ENCODE results near the gene TMEM92. TPM values are rescaled to one million over a fixed set of nuclear protein-coding genes. Genes with fewer than 3 reads are reported as not detected.

Gene TMEM92
- total RNA-seq, 1 donor from 2014 or later, result 1.8 TPM

DNA sequence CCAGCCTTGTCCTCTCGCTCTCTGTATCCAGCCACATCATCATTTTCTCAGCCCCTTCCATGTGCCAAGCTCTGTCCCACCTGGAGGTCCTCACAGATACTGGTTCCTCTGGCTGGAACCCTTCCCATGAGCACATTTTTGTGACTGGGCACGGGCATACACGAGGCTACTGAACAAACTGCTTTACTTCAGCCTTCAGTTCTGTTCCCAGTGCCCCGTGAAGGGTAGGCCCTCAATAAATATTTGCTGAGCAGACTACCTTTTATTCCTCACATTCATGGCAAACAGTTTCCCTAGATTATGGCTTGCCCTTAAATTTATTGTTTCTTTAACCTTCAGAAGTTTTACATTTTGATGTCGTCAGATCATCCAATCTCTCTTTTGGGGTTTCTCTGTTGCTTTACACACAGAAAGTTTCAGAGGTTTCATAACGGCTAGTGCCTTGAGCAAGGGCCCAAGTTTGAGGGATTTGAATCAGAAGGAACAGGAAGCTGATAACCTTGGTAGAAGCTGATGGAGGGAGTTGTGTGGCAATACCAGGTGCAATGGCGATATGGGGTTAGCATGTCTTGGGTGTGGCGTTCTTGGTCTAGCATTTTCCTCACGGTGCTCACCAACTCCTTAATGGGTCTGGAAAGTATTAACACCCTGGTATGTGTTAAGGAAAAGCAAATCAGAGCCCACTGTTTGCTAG lies 27.8 kb downstream of the TMEM92 start:
- Histone ChIP-seq H3K9me3 (ENCODE audit: low read depth) (no peaks in the 10 kb centered on the region), H3K4me1 (no peaks in the 10 kb centered on the region), H3K36me3 (no peaks in the 10 kb centered on the region), H3K79me2 (ENCODE audit: low read depth) (no peaks in the 10 kb centered on the region), H3K27me3 (no peaks in the 10 kb centered on the region), H3K27ac (no peak overlapping the region), H3K4me3 (no peak overlapping the region), H2AFZ (replicated peaks) (no peak overlapping the region), H3K4me2 (no peak overlapping the region), H3F3A (ENCODE audit: low read depth) (peaks cover 4% of the 10 kb centered on the region), H4K20me1 (ENCODE audit: low read depth) (no peaks in the 10 kb centered on the region), H3K9ac (no peak overlapping the region)
- DNase-seq (ENCODE audit: low spot score), result no peak
- H3K36me3 Mint-ChIP-seq, result no peaks in the 10 kb centered on the region
- H3K4me3 Mint-ChIP-seq, result no peak overlapping the region
- H3K4me1 Mint-ChIP-seq, result peaks cover 19% of the 10 kb centered on the region
- no peak overlapping the region for H3K27ac Mint-ChIP-seq
- TF ChIP-seq EZH2phosphoT487 (IDR thresholded peaks at IDR 0.05), result no peak
- TF ChIP-seq, protein P1, sequence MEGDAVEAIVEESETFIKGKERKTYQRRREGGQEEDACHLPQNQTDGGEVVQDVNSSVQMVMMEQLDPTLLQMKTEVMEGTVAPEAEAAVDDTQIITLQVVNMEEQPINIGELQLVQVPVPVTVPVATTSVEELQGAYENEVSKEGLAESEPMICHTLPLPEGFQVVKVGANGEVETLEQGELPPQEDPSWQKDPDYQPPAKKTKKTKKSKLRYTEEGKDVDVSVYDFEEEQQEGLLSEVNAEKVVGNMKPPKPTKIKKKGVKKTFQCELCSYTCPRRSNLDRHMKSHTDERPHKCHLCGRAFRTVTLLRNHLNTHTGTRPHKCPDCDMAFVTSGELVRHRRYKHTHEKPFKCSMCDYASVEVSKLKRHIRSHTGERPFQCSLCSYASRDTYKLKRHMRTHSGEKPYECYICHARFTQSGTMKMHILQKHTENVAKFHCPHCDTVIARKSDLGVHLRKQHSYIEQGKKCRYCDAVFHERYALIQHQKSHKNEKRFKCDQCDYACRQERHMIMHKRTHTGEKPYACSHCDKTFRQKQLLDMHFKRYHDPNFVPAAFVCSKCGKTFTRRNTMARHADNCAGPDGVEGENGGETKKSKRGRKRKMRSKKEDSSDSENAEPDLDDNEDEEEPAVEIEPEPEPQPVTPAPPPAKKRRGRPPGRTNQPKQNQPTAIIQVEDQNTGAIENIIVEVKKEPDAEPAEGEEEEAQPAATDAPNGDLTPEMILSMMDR (IDR thresholded peaks at IDR 0.05), result no peak
- TF ChIP-seq EZH2 (IDR thresholded peaks at IDR 0.05), result no peak
- H3K9me3 Mint-ChIP-seq, result no peaks in the 10 kb centered on the region
- peaks cover 9% of the 10 kb centered on the region for H3K27me3 Mint-ChIP-seq (ENCODE audit: insufficient read depth, low read depth)

DNA sequence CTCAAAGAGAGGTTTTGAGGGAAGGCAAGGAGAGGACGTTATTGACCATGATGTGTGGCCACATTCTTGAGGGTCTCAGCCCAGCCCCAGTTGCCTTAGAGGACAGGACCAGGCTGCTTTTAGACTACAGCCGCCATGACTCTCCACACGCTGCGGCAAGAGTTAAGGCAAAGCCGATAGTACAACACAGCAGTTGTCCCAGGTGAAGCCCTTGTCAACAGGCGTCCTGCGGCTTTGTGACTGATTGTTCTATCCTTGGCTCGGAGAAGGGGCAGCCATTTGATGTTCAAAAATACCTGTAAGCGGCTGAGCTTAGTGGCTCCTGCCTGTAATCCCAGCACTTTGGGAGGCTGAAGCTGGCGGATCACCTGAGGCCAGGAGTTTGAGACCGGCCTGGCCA lies 28.8 kb downstream of the TMEM92 start:
- no peak overlapping the region for H3K4me3 ChIP-seq
- no peak overlapping the region for H2AFZ ChIP-seq (replicated peaks)
- H3K27me3 Mint-ChIP-seq (ENCODE audit: insufficient read depth, low read depth), result peaks cover 9% of the 10 kb centered on the region
- H3K9me3 ChIP-seq (ENCODE audit: low read depth), result no peaks in the 10 kb centered on the region
- no peaks in the 10 kb centered on the region for H3K27me3 ChIP-seq
- no peak overlapping the region for H3K4me3 Mint-ChIP-seq
- H3K9me3 Mint-ChIP-seq, result no peaks in the 10 kb centered on the region
- H3K36me3 ChIP-seq, result no peaks in the 10 kb centered on the region
- H3K27ac Mint-ChIP-seq, result no peak overlapping the region
- H3F3A ChIP-seq (ENCODE audit: low read depth), result peaks cover 2% of the 10 kb centered on the region
- no peaks in the 10 kb centered on the region for H3K79me2 ChIP-seq (ENCODE audit: low read depth)
- DNase-seq (ENCODE audit: low spot score), result peak; percentile 26
- no peaks in the 10 kb centered on the region for H3K4me1 ChIP-seq
- TF ChIP-seq EZH2 (IDR thresholded peaks at IDR 0.05) (no peak), EZH2phosphoT487 (IDR thresholded peaks at IDR 0.05) (no peak)
- TF ChIP-seq, protein P1 (IDR thresholded peaks at IDR 0.05), result no peak
- no peak overlapping the region for H3K4me2 ChIP-seq
- no peaks in the 10 kb centered on the region for H4K20me1 ChIP-seq (ENCODE audit: low read depth)
- H3K9ac ChIP-seq, result no peak overlapping the region
- no peak overlapping the region for H3K27ac ChIP-seq
- H3K36me3 Mint-ChIP-seq, result no peaks in the 10 kb centered on the region
- peaks cover 13% of the 10 kb centered on the region for H3K4me1 Mint-ChIP-seq

DNA sequence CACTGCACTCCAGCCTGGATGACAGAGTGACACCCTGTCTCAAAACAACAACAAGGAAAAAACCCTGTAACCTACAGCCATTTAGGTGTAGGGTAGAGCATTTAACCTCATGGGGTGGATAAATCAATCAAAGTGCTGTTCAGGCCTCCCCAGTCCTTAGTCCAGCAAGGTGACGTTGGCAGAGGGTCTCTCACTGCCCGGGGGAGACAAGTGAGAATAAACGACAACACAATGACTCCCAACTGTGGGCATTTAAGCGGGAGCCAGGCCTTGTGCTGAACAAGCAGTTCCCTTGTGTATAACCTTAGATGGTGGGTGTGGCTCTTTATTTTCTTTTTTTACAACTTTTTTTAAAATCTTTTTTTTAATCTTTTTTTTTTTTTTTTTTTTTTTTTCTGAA lies 29.3 kb downstream of the TMEM92 start:
- Mint-ChIP-seq H3K36me3 (no peaks in the 10 kb centered on the region), H3K4me1 (peaks cover 13% of the 10 kb centered on the region), H3K27ac (no peak overlapping the region), H3K27me3 (ENCODE audit: insufficient read depth, low read depth) (peaks cover 9% of the 10 kb centered on the region), H3K9me3 (no peaks in the 10 kb centered on the region), H3K4me3 (no peak overlapping the region)
- Histone ChIP-seq H3K4me1 (no peaks in the 10 kb centered on the region), H3K4me2 (no peak overlapping the region), H3K27ac (no peak overlapping the region), H3K27me3 (no peaks in the 10 kb centered on the region), H2AFZ (replicated peaks) (no peak overlapping the region), H3K36me3 (no peaks in the 10 kb centered on the region), H3K9me3 (ENCODE audit: low read depth) (no peaks in the 10 kb centered on the region), H3K4me3 (no peak overlapping the region), H3K9ac (no peak overlapping the region), H3F3A (ENCODE audit: low read depth) (no peaks in the 10 kb centered on the region), H3K79me2 (ENCODE audit: low read depth) (no peaks in the 10 kb centered on the region), H4K20me1 (ENCODE audit: low read depth) (no peaks in the 10 kb centered on the region)
- TF ChIP-seq, protein P1 (IDR thresholded peaks at IDR 0.05), result no peak
- TF ChIP-seq EZH2 (IDR thresholded peaks at IDR 0.05) (no peak), EZH2phosphoT487 (IDR thresholded peaks at IDR 0.05) (no peak)
- no peak for DNase-seq (ENCODE audit: low spot score)

Data from neural progenitor cell (in vitro differentiated cells).